Measurements from ENCODE around the gene FAM78A.

Gene FAM78A

DNA sequence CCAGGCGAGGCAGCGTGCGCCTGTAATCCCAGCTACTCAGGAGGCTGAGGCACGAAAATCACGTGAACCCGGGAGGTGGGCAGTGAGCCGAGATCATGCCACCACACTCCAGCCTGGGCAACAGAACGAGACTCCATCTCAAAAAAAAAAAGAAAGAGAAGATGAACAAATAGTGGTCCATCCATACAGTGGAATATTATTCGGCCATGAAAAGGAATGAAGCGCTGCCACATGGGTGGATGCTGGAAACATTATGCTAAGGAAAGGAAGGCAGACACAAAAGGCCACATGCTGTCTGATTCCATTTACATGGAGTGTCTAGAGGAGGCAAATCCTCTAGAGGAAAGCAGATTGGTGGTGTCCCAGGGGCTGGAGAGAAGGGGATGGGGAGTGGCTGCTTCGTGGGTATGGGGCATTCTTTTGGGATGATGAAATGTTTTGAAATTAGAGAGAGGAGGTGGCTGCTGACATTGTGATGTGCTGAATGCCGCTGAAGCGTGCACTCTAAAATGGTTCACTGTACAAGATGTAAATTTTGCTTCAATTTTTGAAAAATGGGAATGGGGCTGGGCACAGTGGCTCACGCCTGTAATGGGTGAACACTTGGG lies 30.2 kb upstream of the FAM78A start:
- Mint-ChIP-seq H3K27ac (no peak overlapping the region), H3K4me1 (peaks cover 12% of the 10 kb centered on the region), H3K4me3 (no peak overlapping the region), H3K27me3 (no peaks in the 10 kb centered on the region), H3K9me3 (no peaks in the 10 kb centered on the region)
- DNase-seq, result no peak
- no peak for ATAC-seq

DNA sequence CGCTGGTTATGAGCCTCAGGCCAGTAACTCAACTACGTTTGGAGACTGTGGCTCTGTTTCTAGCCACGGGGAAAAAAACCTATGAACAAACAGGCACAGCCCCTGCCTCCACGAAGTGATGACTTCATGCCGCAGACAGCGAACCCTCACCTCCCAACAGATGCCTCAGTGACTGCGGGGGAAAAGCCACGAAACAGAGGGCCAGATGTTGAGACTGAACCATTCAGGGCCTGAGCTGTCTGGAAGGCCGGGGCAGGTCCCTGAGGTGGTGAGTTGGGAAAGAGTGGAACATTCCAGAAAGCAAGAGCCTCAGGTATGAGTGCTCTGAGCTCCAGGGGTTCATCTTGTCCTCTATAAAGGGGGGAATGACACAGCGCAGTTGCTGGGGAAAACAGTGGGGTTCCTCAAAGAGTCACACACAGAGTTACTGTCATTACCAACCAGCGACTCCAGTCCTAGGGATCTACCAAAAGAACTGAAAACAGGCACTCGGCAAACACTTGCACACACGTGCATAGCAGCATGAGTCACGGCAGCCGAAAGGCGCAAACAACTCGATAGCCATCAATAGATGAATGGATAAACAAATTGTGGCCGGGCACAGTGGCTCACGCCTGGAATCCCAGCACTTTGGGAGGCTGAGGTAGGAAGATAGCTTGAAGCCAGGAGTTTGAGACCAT lies 28.5 kb upstream of the FAM78A start:
- H3K4me1 Mint-ChIP-seq, result no peaks in the 10 kb centered on the region
- H3K4me3 Mint-ChIP-seq, result no peak overlapping the region
- DNase-seq, result no peak
- no peak overlapping the region for H3K27ac Mint-ChIP-seq
- no peak for ATAC-seq
- H3K9me3 Mint-ChIP-seq, result no peaks in the 10 kb centered on the region
- no peaks in the 10 kb centered on the region for H3K27me3 Mint-ChIP-seq

DNA sequence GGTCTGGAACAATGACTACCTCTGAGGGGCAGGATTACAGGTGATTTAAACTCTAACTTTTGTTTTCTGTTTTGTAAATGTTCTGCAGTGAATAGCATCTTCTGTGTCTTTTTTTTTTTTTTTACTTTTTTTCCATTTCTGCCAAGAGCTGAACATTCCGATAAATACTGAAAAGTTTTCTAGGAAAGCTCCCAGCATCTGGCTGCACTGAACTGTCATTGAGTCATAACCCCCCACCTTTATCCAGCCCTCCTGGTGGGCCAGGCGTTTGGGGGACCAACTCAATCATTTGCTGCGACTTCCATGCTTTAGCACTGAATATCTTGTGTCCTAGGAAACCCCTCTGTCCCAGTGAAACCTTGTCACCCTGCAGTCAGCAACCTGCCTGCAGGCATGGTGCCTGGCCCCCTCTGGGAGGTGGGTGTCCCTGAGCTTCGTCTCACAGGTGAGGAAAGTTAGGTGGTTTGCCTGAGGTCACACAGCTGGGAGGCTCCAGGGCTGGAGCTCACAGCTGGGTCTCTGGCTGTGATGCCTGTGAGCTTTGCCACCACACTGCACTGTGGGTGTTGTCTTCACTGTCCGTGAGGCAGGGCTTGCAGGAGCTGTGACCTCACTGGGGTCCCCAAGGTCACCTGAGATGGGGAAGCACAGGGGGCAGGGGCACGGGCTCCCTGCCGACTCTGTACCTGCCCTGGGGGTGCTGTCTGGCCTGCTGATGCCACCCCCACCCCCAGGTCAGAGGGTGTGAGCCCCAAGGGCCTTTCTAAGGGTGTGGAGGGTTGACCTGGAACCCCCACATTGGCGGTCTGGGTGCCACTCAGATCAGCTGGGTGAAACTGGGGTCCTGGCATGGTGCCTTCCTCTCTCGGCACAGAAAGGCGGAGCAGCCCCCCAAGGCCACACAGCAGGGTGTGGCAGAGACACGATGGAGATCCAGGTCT lies 27.3 kb upstream of the FAM78A start:
- Mint-ChIP-seq H3K4me3 (no peak overlapping the region), H3K9me3 (no peaks in the 10 kb centered on the region), H3K27me3 (no peaks in the 10 kb centered on the region), H3K27ac (no peak overlapping the region), H3K4me1 (no peaks in the 10 kb centered on the region)
- DNase-seq, result no peak
- ATAC-seq, result no peak

DNA sequence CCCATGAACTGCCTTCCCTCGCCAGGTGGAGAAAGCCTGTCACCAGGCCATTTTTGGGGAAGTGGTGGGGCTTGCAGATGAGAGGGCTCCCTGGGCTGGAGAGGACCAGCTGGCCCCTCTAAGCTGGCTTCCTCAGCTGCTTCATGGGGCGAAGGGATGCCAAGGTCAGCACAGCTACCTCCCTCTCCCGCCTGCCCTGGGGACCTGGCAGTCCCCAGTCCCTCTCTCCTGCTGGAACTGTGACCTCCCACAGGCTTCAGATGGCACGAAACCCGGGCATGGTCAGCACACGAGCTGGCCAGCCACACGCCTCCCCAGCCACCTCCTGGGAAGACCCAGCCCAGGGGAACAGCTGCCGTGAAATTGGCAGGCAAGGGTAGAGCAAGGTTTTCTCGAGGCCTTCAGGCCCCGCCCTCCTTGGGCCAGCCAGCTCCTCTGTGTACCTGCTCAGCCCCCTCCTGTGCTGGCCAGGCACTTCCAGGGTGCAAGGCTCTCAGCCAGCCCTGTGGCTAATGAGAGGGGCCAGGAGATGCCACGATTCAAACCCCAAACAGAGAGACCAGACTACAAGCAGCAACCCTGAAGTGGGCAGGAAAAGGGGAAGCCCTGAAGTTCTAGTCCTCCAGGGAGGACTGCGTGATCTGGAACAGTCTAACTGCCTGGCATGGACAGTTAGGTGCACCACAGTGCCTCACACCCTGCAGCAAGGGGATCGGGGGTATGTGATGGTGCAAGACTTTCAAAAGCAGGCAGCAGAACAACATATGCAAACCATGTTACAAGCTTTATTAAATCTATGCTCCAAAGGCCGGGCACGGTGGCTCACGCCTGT lies 26.1 kb upstream of the FAM78A start:
- DNase-seq (no peak), ATAC-seq (no peak)
- Mint-ChIP-seq H3K4me3 (no peak overlapping the region), H3K4me1 (no peaks in the 10 kb centered on the region), H3K27ac (no peak overlapping the region), H3K27me3 (no peaks in the 10 kb centered on the region), H3K9me3 (no peaks in the 10 kb centered on the region)

DNA sequence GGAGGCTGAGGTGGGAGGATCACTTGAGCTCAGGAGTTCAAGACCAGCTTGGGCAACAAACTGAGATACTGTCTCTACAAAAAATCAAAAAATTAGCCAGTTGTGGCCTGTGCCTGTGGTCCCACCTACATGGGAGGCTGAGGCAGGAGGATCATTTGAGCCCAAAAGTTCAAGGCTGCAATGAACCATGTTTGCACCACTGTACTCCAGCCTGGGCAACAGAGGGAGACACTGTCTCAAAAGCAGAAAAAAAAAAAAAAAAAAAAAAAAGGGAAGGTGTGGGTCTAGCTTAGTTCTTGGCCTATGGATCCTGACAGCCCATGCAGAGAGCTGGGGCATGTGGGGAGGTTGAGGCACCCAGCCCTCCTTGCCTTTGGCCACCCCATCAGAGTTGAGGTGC lies 24.1 kb upstream of the FAM78A start:
- no peaks in the 10 kb centered on the region for H3K9me3 Mint-ChIP-seq
- DNase-seq (no peak), ATAC-seq (no peak)
- no peaks in the 10 kb centered on the region for H3K27me3 Mint-ChIP-seq
- no peak overlapping the region for H3K4me3 Mint-ChIP-seq
- H3K27ac Mint-ChIP-seq, result no peak overlapping the region
- no peaks in the 10 kb centered on the region for H3K4me1 Mint-ChIP-seq

DNA sequence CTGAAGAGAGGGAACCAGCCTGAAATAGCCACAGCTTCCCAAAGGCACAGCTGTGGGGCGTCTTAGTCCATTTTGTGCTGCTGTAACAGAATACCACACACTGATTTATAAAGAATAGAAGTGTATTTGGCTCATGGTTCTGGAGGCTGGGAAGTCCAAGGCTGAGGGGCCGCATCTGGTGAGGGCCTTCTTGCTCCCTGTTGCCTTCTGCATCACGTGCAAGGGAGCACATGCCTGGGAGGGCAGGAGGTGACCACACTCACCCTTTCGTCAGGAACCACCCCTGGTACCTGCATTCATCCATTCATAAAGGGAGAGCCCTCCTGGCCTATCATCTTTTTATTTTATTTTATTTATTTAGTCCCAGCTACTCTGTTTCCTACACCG lies 23.6 kb upstream of the FAM78A start:
- ATAC-seq (no peak), DNase-seq (no peak)
- H3K4me1 Mint-ChIP-seq, result no peaks in the 10 kb centered on the region
- no peak overlapping the region for H3K4me3 Mint-ChIP-seq
- no peaks in the 10 kb centered on the region for H3K27me3 Mint-ChIP-seq
- H3K27ac Mint-ChIP-seq, result no peak overlapping the region
- H3K9me3 Mint-ChIP-seq, result no peaks in the 10 kb centered on the region

DNA sequence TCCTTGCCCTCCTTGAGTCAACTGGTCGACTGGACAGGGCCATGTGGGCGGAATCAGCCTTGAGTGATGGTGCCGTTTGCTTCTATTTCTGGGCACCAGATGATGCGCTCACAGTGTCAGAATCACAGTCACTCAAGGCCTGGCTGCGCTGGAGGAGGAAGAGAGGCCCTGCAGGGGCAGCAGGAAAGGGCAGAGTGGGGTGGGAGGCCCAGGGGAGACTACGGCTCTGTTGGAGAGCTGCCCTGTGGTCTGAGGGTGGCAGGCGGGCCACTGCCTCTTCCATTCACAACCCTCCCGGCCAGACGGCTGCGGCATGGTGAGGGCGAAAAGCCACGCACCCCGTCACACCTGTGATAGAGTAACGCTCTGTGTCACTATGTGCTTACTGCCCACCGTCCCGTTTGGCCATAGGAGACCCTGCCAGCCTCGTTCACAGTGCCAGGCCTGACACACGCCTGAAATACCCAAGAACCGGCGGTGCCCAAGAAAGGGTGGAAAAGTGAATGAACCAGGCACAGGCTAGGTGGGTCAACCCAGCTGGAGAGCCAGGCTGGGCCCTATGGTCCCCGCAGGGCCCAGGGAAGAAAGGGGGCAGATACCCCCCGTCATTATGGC lies 23.1 kb upstream of the FAM78A start:
- no peak for DNase-seq
- no peak for ATAC-seq
- H3K9me3 Mint-ChIP-seq, result no peaks in the 10 kb centered on the region
- H3K4me3 Mint-ChIP-seq, result no peak overlapping the region
- H3K27ac Mint-ChIP-seq, result peak overlapping the region in 1 of 2 donors; percentile 82
- H3K27me3 Mint-ChIP-seq, result no peaks in the 10 kb centered on the region
- no peaks in the 10 kb centered on the region for H3K4me1 Mint-ChIP-seq

DNA sequence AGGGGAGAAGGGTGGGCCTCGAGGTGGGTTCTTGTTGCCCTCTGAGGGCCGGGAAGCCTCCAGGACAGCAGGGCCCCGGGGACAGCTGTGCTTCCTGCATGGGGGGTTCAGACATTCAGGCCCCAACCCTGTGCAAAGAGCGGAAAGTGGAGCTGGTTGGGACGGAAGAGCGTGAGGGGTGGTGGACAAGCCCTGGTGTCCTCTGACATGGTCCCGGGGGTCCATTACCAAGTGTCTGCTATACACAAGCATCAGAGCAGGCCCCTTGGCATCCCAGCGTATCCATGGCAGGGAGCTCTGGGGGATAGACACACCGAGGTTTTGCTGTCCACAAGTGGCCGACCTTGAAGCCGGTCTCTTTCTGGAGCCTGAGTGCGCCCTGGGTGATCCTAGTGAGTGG lies 22.5 kb upstream of the FAM78A start:
- no peak overlapping the region for H3K27ac Mint-ChIP-seq
- no peaks in the 10 kb centered on the region for H3K27me3 Mint-ChIP-seq
- DNase-seq, result no peak
- H3K4me1 Mint-ChIP-seq, result no peaks in the 10 kb centered on the region
- no peak overlapping the region for H3K4me3 Mint-ChIP-seq
- no peak for ATAC-seq
- no peaks in the 10 kb centered on the region for H3K9me3 Mint-ChIP-seq

DNA sequence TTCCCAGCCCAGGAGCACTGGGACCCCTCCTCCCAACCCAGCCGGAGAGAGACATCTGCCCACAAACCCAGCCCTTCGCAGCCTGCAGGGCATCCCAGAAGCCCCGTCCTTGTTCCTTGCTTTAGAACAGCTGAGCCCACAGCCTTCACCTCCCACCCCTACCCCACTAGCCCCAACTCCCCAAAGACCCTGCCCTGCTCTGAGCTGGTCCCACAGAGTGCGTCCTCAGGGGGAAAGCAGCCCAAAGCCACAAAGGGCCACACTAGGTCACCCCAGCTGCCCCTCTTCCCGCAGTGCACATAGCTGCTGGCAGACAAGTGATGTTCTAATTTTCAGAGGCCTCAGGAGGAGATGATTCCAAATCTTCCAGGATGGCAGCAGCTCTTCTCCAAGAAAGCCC lies 22.0 kb upstream of the FAM78A start:
- H3K27me3 Mint-ChIP-seq, result no peaks in the 10 kb centered on the region
- DNase-seq (no peak), ATAC-seq (no peak)
- no peaks in the 10 kb centered on the region for H3K4me1 Mint-ChIP-seq
- H3K4me3 Mint-ChIP-seq, result no peak overlapping the region
- H3K27ac Mint-ChIP-seq, result no peak overlapping the region
- H3K9me3 Mint-ChIP-seq, result no peaks in the 10 kb centered on the region

DNA sequence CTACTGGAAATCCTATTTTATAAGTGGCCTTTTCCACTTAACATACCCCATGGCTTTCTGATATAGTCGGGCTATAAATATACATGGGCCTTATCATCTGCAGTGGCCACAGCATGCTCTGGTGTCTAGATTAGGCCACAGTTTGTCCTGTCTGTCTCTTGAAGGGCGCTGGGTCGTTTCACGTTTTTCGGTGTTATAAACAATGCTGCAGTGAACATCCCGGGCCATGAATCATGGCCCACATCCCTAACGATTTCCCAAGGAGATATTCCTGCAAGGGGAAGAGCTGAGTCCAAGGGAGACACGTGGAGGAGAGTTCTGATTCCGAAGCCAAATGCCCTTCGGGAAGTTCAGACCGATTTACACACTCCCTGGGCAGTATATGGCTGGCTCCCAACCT lies 21.6 kb upstream of the FAM78A start:
- H3K4me1 Mint-ChIP-seq, result no peaks in the 10 kb centered on the region
- H3K27me3 Mint-ChIP-seq, result no peaks in the 10 kb centered on the region
- DNase-seq (no peak), ATAC-seq (no peak)
- no peaks in the 10 kb centered on the region for H3K9me3 Mint-ChIP-seq
- H3K27ac Mint-ChIP-seq, result no peak overlapping the region
- H3K4me3 Mint-ChIP-seq, result no peak overlapping the region

DNA sequence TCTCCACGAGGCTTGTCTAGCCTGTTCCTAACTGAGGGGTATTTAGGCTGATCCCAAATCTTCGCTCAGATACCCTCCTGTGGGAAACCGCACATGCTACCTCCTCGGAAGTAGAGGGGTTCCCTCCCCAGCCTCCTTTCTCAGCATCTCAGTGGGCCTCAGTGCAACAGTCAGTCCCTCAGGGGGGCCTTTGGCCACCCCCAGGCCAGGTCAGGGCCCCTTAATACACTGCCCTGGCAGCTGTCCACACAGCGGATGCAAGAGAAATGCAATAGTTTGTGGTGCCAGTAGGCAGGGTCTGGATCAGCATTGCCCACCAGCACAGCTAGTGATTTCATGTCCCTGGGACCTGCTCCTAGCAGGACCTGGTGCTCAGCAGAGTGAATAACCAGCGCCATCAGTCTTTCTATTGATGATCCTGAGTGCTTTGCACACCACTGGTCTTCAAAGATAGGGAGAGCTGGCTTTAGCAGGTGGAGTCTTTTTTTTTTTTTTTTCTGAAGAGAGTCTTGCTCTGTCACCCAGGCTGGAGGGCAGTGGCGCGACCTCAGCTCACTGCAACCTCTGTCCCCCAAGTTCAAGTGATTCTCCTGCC lies 20.7 kb upstream of the FAM78A start:
- DNase-seq, result no peak
- ATAC-seq, result no peak
- Mint-ChIP-seq H3K27me3 (no peaks in the 10 kb centered on the region), H3K27ac (peak overlapping the region in 1 of 2 donors; percentile 33), H3K4me3 (no peak overlapping the region), H3K9me3 (no peaks in the 10 kb centered on the region), H3K4me1 (no peaks in the 10 kb centered on the region)

DNA sequence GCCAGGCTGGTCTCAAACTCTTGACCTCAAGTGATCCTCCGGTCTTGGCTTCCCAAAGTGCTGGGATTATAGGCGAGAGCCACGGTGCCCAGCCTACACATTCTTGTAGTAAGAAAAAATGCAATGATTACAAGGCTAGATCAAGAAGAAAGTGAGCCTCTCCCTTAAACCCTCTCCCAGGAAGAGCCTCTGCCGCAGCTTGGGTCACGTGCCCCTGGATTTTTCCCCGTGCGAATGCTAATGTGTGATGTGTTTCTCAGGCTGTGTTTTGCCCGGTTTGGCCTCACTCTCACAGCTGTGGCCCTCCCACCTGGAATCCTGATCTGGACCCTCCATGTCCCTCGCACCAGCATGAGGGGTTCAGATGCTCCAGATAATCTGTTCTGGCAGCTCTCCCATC lies 20.1 kb upstream of the FAM78A start:
- H3K27me3 Mint-ChIP-seq, result no peaks in the 10 kb centered on the region

DNA sequence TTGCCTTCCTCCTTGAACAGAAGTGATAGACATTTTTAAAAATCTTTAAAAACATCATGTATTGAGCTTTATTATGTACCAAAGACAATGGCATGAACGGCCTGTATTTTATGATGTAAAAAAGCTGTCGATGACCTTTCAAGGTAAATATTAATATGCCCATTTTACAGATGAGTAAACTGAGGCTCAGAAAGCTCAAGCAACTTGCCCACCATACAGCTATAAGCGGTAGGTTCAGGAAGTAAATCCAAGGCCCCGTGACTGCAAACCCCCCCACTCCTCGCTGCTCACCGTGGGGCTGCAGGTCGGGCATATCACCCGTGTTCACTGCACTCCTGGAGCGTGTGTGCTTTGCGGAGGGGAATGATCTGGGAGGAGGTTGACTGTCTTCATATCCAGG lies 16.6 kb upstream of the FAM78A start:
- Mint-ChIP-seq H3K27ac (no peak overlapping the region), H3K9me3 (no peaks in the 10 kb centered on the region), H3K4me1 (no peaks in the 10 kb centered on the region), H3K4me3 (no peak overlapping the region), H3K27me3 (no peaks in the 10 kb centered on the region)
- DNase-seq (no peak), ATAC-seq (no peak)

More for the DNA sequence above, 20.1 kb upstream of the FAM78A start:
- Mint-ChIP-seq H3K4me3 (no peak overlapping the region), H3K4me1 (no peaks in the 10 kb centered on the region), H3K9me3 (no peaks in the 10 kb centered on the region), H3K27ac (no peak overlapping the region)
- DNase-seq (no peak), ATAC-seq (no peak)

DNA sequence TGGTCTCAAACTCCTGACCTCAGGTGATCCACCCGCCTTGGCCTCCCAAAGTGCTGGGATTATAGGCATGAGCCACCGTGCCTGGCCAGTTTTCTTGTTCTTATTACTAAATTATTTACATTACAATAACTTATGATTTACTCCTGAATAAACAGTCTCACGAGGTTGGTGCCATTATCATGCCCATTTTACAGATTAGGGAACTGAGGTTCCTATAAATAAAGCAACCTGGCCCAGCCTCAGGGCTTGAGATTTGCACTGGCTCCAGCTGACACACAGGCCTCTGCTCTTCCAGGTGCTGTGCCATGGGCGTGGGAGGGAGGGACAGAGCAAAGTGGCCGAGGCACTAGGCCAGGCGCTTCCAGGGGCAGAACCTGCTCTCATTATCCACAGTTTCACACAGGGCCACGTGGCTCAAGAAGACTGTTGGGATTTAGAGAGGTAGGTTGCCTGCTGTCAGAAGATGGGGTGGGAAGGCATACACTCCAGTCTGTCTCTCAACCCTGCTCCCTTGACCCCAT lies 15.5 kb upstream of the FAM78A start:
- Mint-ChIP-seq H3K27me3 (no peaks in the 10 kb centered on the region), H3K9me3 (no peaks in the 10 kb centered on the region)

More for the DNA sequence above, 15.5 kb upstream of the FAM78A start:
- no peak overlapping the region for H3K4me3 Mint-ChIP-seq
- H3K4me1 Mint-ChIP-seq, result no peaks in the 10 kb centered on the region
- no peak for ATAC-seq
- DNase-seq, result no peak
- no peak overlapping the region for H3K27ac Mint-ChIP-seq
